HL-60 (cell line): ENCODE data around the gene FAM13C.

Source experiments
- CTCF ChIP-seq: IDR thresholded peaks from one replicate; pipeline ENCODE4 v1.5.1; 2011; ENCODE audit warnings: low read length, control low read depth, inconsistent platforms; ENCODE audit not compliant: insufficient read depth
- POLR2AphosphoS5 ChIP-seq: IDR thresholded peaks from 2 replicates; pipeline ENCODE4 v1.6.1; 2012; ENCODE audit warnings: low read depth

GRCh38 chr10:59285073-59285472 is 77.3 kb downstream of the FAM13C start:
- TF ChIP-seq CTCF (no peak), POLR2AphosphoS5 (no peak)
